Measurements from ENCODE around the gene DNAJC7. TPM values are rescaled to one million over a fixed set of nuclear protein-coding genes. Genes with fewer than 3 reads are reported as not detected.

DNAJC7 gene
- total and polyA plus RNA-seq, 2 experiments from 2014 or later = 50.1 to 73.6 TPM

DNA sequence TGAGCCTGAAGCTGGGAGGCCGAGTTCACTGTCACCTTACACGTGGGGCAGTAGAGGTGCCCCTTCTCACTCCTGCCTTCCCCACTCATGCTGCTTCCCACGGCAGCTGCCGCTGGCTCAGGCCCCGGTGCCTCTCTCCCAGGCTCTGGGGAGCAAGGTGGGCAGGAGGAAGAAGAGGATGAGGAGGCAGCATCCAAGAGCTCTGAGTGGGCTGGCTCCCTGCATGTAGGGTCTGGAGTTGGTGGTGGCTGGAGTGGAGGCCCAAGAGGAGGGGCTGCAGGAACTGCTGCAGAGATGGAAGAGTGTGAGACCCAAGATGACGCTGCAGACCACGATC is 11.5 kb upstream of the DNAJC7 start:
- Histone ChIP-seq H2AFZ (no peak overlapping the region), H3K9me3 (ENCODE audit: low read depth) (no peaks in the 10 kb centered on the region)
- WGBS (ENCODE audit: low lambda C conversion rate, missing lambda C conversion rate) = 69% methylated on average over 7 of the region's 7 CpGs

DNA sequence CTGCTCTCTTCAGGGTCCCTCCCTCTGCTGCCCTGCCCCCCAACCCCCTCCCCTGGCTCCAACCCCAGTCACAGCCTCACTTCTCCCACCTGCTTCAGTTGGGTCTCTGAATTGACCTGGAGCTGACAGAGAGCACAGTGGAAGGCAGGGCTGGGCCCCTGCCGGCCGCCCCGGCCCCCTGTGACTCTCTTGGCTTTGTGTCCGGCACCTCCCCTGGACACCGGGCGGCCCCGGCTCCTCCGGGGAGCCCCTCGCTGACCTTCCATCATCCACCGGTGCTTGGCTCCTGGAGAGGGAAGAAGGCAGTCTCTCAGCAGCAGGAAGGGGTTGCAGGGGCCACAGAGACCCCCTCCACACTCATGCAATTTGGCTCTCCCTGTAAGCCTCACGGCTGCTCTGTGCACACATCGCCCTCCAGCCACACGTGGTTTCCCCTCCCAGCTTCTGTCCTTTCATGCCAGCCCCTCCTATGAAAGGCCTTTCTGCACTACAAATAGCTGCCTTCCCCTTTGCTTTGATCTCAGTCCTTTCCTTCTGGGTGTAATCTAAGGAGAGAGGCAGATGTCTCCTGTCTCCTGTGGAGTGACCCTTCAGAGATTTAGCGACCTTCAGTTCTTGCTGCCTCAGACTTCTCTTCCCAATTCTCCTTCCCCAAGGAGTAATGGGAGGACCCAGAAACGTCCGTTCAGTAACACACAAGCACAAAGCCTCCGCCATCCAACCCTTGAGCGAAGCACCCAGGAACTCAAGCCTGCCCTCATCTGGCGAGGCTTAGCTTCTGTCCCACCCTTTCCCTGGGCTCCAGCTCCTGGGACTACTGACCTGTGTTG is 10.9 kb upstream of the DNAJC7 start:
- Histone ChIP-seq H3K79me2 (no peaks in the 10 kb centered on the region), H3K27me3 (no peaks in the 10 kb centered on the region), H4K20me1 (ENCODE audit: insufficient read depth, poor library complexity, severe bottlenecking) (no peaks in the 10 kb centered on the region), H3K4me2 (no peak overlapping the region), H3K27ac (no peak overlapping the region), H3K4me1 (ENCODE audit: insufficient read depth) (no peaks in the 10 kb centered on the region), H3K9me2 (replicated peaks; ENCODE audit: insufficient read depth) (no peaks in the 10 kb centered on the region), H3K4me3 (no peak overlapping the region), H2AFZ (no peak overlapping the region), H3K9me3 (ENCODE audit: low read depth) (no peaks in the 10 kb centered on the region), H3K36me3 (replicated peaks; ENCODE audit: insufficient read depth, low read depth) (no peaks in the 10 kb centered on the region)
- DNase-seq (ENCODE audit: low spot score) = peak; percentile 46
- TF ChIP-seq, protein P1, sequence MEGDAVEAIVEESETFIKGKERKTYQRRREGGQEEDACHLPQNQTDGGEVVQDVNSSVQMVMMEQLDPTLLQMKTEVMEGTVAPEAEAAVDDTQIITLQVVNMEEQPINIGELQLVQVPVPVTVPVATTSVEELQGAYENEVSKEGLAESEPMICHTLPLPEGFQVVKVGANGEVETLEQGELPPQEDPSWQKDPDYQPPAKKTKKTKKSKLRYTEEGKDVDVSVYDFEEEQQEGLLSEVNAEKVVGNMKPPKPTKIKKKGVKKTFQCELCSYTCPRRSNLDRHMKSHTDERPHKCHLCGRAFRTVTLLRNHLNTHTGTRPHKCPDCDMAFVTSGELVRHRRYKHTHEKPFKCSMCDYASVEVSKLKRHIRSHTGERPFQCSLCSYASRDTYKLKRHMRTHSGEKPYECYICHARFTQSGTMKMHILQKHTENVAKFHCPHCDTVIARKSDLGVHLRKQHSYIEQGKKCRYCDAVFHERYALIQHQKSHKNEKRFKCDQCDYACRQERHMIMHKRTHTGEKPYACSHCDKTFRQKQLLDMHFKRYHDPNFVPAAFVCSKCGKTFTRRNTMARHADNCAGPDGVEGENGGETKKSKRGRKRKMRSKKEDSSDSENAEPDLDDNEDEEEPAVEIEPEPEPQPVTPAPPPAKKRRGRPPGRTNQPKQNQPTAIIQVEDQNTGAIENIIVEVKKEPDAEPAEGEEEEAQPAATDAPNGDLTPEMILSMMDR (IDR thresholded peaks at IDR 0.05; ENCODE audit: poor library complexity) = peak; percentile 16
- TF ChIP-seq EZH2phosphoT487 (IDR thresholded peaks at IDR 0.05; ENCODE audit: low read depth, severe bottlenecking, unreplicated experiment) = no peak
- WGBS (ENCODE audit: low lambda C conversion rate, missing lambda C conversion rate) = 55% methylated on average over 18 of the region's 19 CpGs

More for the DNA sequence above, 11.5 kb upstream of the DNAJC7 start:
- Histone ChIP-seq H3K4me1 (ENCODE audit: insufficient read depth) (no peaks in the 10 kb centered on the region), H3K9me2 (replicated peaks; ENCODE audit: insufficient read depth) (no peaks in the 10 kb centered on the region), H4K20me1 (ENCODE audit: insufficient read depth, poor library complexity, severe bottlenecking) (no peaks in the 10 kb centered on the region), H3K36me3 (replicated peaks; ENCODE audit: insufficient read depth, low read depth) (no peaks in the 10 kb centered on the region), H3K27ac (no peak overlapping the region), H3K27me3 (no peaks in the 10 kb centered on the region), H3K4me3 (no peak overlapping the region), H3K4me2 (no peak overlapping the region), H3K79me2 (no peaks in the 10 kb centered on the region)
- no peak for DNase-seq (ENCODE audit: low spot score)
- TF ChIP-seq EZH2phosphoT487 (IDR thresholded peaks at IDR 0.05; ENCODE audit: low read depth, severe bottlenecking, unreplicated experiment) (no peak), EZH2 (IDR thresholded peaks at IDR 0.05; ENCODE audit: borderline replicate concordance) (no peak)
- TF ChIP-seq, protein P1 (IDR thresholded peaks at IDR 0.05; ENCODE audit: poor library complexity) = no peak

DNA sequence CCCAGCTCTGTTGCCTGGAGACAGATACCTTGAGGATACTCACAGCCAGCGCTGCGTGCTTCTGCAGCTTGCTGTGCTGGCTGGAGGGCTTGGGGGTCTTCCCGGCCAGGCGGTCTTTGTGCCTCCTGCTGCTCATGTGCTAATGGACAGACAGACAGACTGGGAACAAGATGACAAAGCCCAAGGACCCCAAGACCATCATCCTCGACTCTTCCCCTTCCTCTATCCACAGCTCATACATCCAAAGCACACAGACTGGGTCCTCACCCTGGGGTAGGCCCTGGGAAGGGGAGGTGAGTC is 10.3 kb upstream of the DNAJC7 start:
- H3K4me2 ChIP-seq = no peak overlapping the region
- 83% methylated on average over 5 of the region's 5 CpGs for WGBS (ENCODE audit: low lambda C conversion rate, missing lambda C conversion rate)
- H3K79me2 ChIP-seq = no peaks in the 10 kb centered on the region
- H2AFZ ChIP-seq = no peak overlapping the region
- H3K9me2 ChIP-seq (replicated peaks; ENCODE audit: insufficient read depth) = no peaks in the 10 kb centered on the region
- H4K20me1 ChIP-seq (ENCODE audit: insufficient read depth, poor library complexity, severe bottlenecking) = no peaks in the 10 kb centered on the region
- no peaks in the 10 kb centered on the region for H3K36me3 ChIP-seq (replicated peaks; ENCODE audit: insufficient read depth, low read depth)
- no peaks in the 10 kb centered on the region for H3K27me3 ChIP-seq
- TF ChIP-seq, protein P1 (IDR thresholded peaks at IDR 0.05; ENCODE audit: poor library complexity) = no peak
- no peak for TF ChIP-seq EZH2 (IDR thresholded peaks at IDR 0.05; ENCODE audit: borderline replicate concordance)
- TF ChIP-seq EZH2phosphoT487 (IDR thresholded peaks at IDR 0.05; ENCODE audit: low read depth, severe bottlenecking, unreplicated experiment) = no peak
- H3K4me3 ChIP-seq = no peak overlapping the region
- H3K9me3 ChIP-seq (ENCODE audit: low read depth) = no peaks in the 10 kb centered on the region
- H3K27ac ChIP-seq = no peak overlapping the region
- no peaks in the 10 kb centered on the region for H3K4me1 ChIP-seq (ENCODE audit: insufficient read depth)
- DNase-seq (ENCODE audit: low spot score) = no peak

All from hepatocyte (in vitro differentiated cells).